IPS DF 6.9 (cell line): ENCODE results near the gene OR52W1.

Experiments used
- DNase-seq: peaks from one replicate; pipeline ENCODE4 v3.0.0-alpha.2; 2013; ENCODE audit warnings: low read depth, low spot score
- H3K27ac ChIP-seq: one replicate; pipeline ENCODE4 v1.5.1; 2013; ENCODE audit warnings: low read length, control low read depth
- H3K27me3 ChIP-seq: 2 replicates; pipeline ENCODE4 v1.6.1; 2013; ENCODE audit warnings: mild to moderate bottlenecking, low read length; ENCODE audit not compliant: control insufficient read depth, insufficient read depth
- H3K36me3 ChIP-seq: 2 replicates; pipeline ENCODE4 v1.6.1; 2013; ENCODE audit warnings: low read length; ENCODE audit not compliant: control insufficient read depth, insufficient read depth
- H3K4me1 ChIP-seq: 2 replicates; pipeline ENCODE4 v1.6.1; 2013; ENCODE audit warnings: low read length; ENCODE audit not compliant: control insufficient read depth, insufficient read depth
- H3K4me3 ChIP-seq: 2 replicates; pipeline ENCODE4 v1.5.1; 2013; ENCODE audit warnings: mild to moderate bottlenecking, low read length
- H3K9me3 ChIP-seq: 2 replicates; pipeline ENCODE4 v1.6.1; 2013; ENCODE audit warnings: low read length, inconsistent platforms; ENCODE audit not compliant: control insufficient read depth, insufficient read depth
- WGBS: extraction: QIAGEN DNeasy Blood & Tissue Kit; methylation state at CpG from one replicate; pipeline ENCODE4 v1.1.7; 2013; ENCODE audit warnings: mixed read lengths, missing lambda C conversion rate; ENCODE audit not compliant: insufficient read length, insufficient coverage; 5-methylcytosine and 5-hydroxymethylcytosine counted together

The OR52W1 gene, protein sequence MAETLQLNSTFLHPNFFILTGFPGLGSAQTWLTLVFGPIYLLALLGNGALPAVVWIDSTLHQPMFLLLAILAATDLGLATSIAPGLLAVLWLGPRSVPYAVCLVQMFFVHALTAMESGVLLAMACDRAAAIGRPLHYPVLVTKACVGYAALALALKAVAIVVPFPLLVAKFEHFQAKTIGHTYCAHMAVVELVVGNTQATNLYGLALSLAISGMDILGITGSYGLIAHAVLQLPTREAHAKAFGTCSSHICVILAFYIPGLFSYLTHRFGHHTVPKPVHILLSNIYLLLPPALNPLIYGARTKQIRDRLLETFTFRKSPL

DNA sequence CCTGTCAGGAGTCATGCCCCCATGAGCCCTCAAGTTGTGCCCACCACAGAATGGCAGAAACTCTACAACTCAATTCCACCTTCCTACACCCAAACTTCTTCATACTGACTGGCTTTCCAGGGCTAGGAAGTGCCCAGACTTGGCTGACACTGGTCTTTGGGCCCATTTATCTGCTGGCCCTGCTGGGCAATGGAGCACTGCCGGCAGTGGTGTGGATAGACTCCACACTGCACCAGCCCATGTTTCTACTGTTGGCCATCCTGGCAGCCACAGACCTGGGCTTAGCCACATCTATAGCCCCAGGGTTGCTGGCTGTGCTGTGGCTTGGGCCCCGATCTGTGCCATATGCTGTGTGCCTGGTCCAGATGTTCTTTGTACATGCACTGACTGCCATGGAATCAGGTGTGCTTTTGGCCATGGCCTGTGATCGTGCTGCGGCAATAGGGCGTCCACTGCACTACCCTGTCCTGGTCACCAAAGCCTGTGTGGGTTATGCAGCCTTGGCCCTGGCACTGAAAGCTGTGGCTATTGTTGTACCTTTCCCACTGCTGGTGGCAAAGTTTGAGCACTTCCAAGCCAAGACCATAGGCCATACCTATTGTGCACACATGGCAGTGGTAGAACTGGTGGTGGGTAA lies at the start of gene OR52W1:
OR52W1 (plus strand) TSS at position 51 of the 637 bp plus-strand sequence; CDS start at position 51, 0 bp downstream.
- Histone ChIP-seq H3K9me3 (no peaks in the 10 kb centered on the region), H3K27ac (no peak within 1 kb of the TSS), H3K4me1 (no peaks in the 10 kb centered on the region), H3K36me3 (no peaks in the 10 kb centered on the region), H3K4me3 (no peak within 1 kb of the TSS), H3K27me3 (no peaks in the 10 kb centered on the region)
- DNase-seq, result no peak
- no CpG with 5 or more reads among the region's 5 CpGs for WGBS

DNA sequence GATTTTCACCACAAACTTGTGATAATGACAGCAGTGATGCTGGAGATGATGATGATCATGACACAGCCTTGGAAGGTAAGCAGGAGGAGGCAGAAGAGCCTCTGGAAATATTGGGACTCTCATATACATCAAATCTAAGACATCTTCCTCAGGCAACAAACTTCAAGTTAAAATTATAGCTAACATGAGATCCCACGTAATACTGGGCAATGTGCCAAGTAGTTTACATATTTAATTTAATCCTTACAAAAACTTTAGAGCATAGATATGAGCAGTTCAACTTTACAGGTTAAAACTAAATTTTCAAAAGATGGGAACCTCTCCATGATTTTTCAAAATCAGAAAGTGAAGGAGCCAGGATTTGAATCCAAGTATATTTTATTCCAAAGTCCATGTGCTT lies 47.9 kb upstream of the OR52W1 start:
- WGBS, result no CpG with 5 or more reads among the region's 1 CpG
- no peaks in the 10 kb centered on the region for H3K27me3 ChIP-seq
- no peak for DNase-seq
- H3K4me3 ChIP-seq, result no peak overlapping the region
- H3K36me3 ChIP-seq, result no peaks in the 10 kb centered on the region
- H3K4me1 ChIP-seq, result no peaks in the 10 kb centered on the region
- H3K27ac ChIP-seq, result no peak overlapping the region
- no peaks in the 10 kb centered on the region for H3K9me3 ChIP-seq

- DNase-seq, result no peak
- H3K36me3 ChIP-seq, result no peaks in the 10 kb centered on the region
- H3K27me3 ChIP-seq, result no peaks in the 10 kb centered on the region
- H3K4me1 ChIP-seq, result peaks cover 4% of the 10 kb centered on the region
- H3K9me3 ChIP-seq, result no peaks in the 10 kb centered on the region
- no CpG with 5 or more reads among the region's 2 CpGs for WGBS
- H3K27ac ChIP-seq, result no peak overlapping the region
- H3K4me3 ChIP-seq, result no peak overlapping the region
These were observed 46.9 kb upstream of the OR52W1 start for GRCh38 chr11:6152126-6152525.

GRCh38 chr11:6156628-6157359 lies 42.2 kb upstream of the OR52W1 start:
- Histone ChIP-seq H3K27ac (no peak overlapping the region), H3K36me3 (no peaks in the 10 kb centered on the region), H3K4me1 (peaks cover 5% of the 10 kb centered on the region), H3K9me3 (no peaks in the 10 kb centered on the region), H3K27me3 (no peaks in the 10 kb centered on the region), H3K4me3 (no peak overlapping the region)
- WGBS, result no CpG with 5 or more reads among the region's 7 CpGs
- no peak for DNase-seq

DNA sequence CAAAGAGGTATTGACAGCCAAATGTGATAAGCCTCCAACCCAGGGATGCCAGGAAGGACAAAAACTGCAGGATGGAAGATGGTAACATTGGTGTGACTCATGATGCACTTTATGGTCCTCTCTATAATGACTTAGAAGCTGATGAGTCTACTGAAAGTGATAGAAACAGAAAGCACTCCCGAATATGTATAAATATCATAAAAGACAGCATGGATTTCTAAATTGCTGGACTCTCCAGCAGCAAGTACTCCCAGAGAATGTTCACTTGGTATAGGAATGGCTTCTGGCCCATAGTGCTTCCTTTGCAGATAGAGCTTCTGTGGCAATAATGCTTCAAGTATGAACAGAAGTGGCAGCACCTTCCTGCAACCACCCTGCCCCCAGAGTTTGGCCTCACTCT lies 28.8 kb upstream of the OR52W1 start, which contains the start of gene OR52B2:
OR52B2 (minus strand) TSS at position 101 of the 400 bp plus-strand sequence; CDS start at position 101, 0 bp downstream.
- WGBS, result no CpG with 5 or more reads among the region's 1 CpG
- H3K4me1 ChIP-seq, result no peaks in the 10 kb centered on the region
- no peaks in the 10 kb centered on the region for H3K9me3 ChIP-seq
- no peaks in the 10 kb centered on the region for H3K36me3 ChIP-seq
- H3K27ac ChIP-seq, result no peak within 1 kb of the TSS
- no peaks in the 10 kb centered on the region for H3K27me3 ChIP-seq
- DNase-seq, result no peak
- H3K4me3 ChIP-seq, result no peak within 1 kb of the TSS

DNA sequence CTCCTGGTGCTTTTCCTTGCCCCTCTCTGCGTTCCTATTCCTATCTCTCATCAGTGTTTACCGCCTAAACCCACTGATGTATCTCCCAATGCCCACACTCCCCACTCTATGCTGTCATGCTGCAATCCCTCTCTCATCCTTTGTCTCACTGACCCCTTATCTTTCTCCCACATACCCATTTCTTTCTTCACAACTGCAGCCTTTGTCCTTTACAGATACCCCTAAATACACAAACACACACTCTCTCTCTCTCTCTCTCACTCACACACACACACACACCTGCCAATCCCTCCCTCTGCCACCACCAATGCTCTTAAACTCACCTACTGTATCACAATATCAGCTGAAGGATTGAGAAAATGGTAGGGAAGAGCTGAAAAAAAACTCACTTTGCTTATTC lies 23.6 kb upstream of the OR52W1 start:
- H3K4me1 ChIP-seq, result no peaks in the 10 kb centered on the region
- H3K27me3 ChIP-seq, result no peaks in the 10 kb centered on the region
- no peak overlapping the region for H3K4me3 ChIP-seq
- H3K9me3 ChIP-seq, result no peaks in the 10 kb centered on the region
- WGBS, result no CpG with 5 or more reads among the region's 2 CpGs
- H3K27ac ChIP-seq, result no peak overlapping the region
- DNase-seq, result no peak
- no peaks in the 10 kb centered on the region for H3K36me3 ChIP-seq

GRCh38 chr11:6191742-6192141 lies 7.3 kb upstream of the OR52W1 start:
- Histone ChIP-seq H3K36me3 (no peaks in the 10 kb centered on the region), H3K27ac (no peak overlapping the region)

DNA sequence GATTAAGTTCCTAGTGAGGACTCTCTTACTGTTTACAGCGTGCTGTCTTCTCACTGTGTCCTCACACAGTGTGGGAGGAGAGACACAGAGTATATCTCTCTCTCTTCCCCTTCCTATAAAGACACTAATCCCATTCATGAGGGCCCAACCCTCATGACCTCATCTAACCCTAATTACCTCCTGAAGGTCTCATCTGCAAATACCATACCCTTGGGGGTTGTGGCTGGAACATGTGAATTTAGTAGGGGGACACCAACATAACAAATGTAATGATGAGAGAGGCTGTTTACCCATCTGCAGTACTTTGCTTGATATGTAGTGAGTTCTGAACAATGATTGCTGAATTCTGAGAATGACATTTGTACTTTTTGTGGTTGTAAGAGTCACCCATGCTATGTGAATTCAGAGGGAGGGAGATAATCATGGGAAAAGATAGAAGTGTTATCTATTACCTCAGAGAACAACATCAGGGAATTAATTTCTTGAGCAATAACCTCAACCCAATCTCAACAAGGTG lies 4.9 kb upstream of the OR52W1 start:
- Histone ChIP-seq H3K4me1 (no peaks in the 10 kb centered on the region), H3K27ac (no peak overlapping the region), H3K27me3 (no peaks in the 10 kb centered on the region), H3K9me3 (no peaks in the 10 kb centered on the region), H3K36me3 (no peaks in the 10 kb centered on the region), H3K4me3 (no peak overlapping the region)
- no peak for DNase-seq
- no CpG with 5 or more reads among the region's 1 CpG for WGBS

More at GRCh38 chr11:6191742-6192141, 7.3 kb upstream of the OR52W1 start:
- H3K4me3 ChIP-seq, result no peak overlapping the region
- H3K9me3 ChIP-seq, result no peaks in the 10 kb centered on the region
- no peaks in the 10 kb centered on the region for H3K27me3 ChIP-seq
- no peaks in the 10 kb centered on the region for H3K4me1 ChIP-seq
- no peak for DNase-seq

DNA sequence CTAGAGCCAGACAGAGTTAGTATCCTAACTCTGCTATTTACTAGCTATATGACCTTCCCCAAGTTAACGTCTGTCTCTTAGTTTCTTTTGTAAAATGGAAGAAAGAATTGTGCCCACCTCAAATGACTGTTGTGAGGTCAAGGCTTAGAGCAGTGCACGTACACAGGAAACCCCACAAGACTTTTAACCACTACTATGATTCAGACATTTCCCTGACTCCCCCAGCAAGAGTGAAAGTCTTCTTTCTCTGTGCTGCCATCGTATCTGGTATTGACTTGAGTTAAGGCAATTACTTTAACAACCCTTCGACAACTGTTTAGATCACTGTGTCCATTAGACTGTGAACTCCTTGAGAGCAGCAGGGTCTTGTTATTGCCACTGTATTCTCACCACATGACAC lies 2.6 kb upstream of the OR52W1 start:
- no peaks in the 10 kb centered on the region for H3K27me3 ChIP-seq
- no peaks in the 10 kb centered on the region for H3K9me3 ChIP-seq
- no peaks in the 10 kb centered on the region for H3K4me1 ChIP-seq
- H3K27ac ChIP-seq, result no peak overlapping the region
- no peaks in the 10 kb centered on the region for H3K36me3 ChIP-seq
- DNase-seq, result no peak
- WGBS, result no CpG with 5 or more reads among the region's 4 CpGs
- H3K4me3 ChIP-seq, result no peak overlapping the region

- Histone ChIP-seq H3K4me3 (no peak overlapping the region), H3K27ac (no peak overlapping the region), H3K4me1 (no peaks in the 10 kb centered on the region), H3K9me3 (no peaks in the 10 kb centered on the region), H3K36me3 (no peaks in the 10 kb centered on the region), H3K27me3 (no peaks in the 10 kb centered on the region)
- DNase-seq, result no peak
- no CpG with 5 or more reads among the region's 4 CpGs for WGBS
These were observed 1.4 kb upstream of the OR52W1 start for GRCh38 chr11:6197466-6198200.
